ENCODE results near the gene ABLIM1. TPM values are rescaled to one million over a fixed set of nuclear protein-coding genes. Genes with fewer than 3 reads are reported as not detected.

The ABLIM1 gene
- total and polyA plus RNA-seq, 2 experiments from 2014 or later = 21.9 to 45.1 TPM

GRCh38 chr10:114576132-114576487 lies 82.0 kb downstream of the ABLIM1 start (continued):
- TF ChIP-seq REST (IDR thresholded peaks at IDR 0.05; ENCODE audit: unreplicated experiment) = no peak
- TF ChIP-seq STAT1 (IDR thresholded peaks at IDR 0.05; ENCODE audit: unreplicated experiment) = no peak

GRCh38 chr10:114575417-114576131 lies 82.5 kb downstream of the ABLIM1 start:
- DNase-seq (ENCODE audit: low spot score) = no peak
- H4K20me1 ChIP-seq (replicated peaks; ENCODE audit: insufficient read depth) = no peaks in the 10 kb centered on the region
- H3K4me3 ChIP-seq = no peak overlapping the region
- no peaks in the 10 kb centered on the region for H3K79me2 ChIP-seq (replicated peaks; ENCODE audit: insufficient read depth)
- Mint-ChIP-seq H3K4me3 (no peak overlapping the region), H3K27me3 (ENCODE audit: insufficient read depth, low read depth, poor library complexity) (peaks cover 2% of the 10 kb centered on the region), H3K4me1 (peaks cover 11% of the 10 kb centered on the region; the same call in 2 of the 3 replicates), H3K27ac (no peak overlapping the region), H3K36me3 (ENCODE audit: low read depth) (no peaks in the 10 kb centered on the region), H3K9me3 (no peaks in the 10 kb centered on the region)
- H3K36me3 ChIP-seq (ENCODE audit: insufficient read depth) = no peaks in the 10 kb centered on the region
- no peak overlapping the region for H2AFZ ChIP-seq
- no peaks in the 10 kb centered on the region for H3F3A ChIP-seq (replicated peaks; ENCODE audit: low read depth)
- H3K9me2 ChIP-seq (ENCODE audit: insufficient read depth) = no peaks in the 10 kb centered on the region
- no peaks in the 10 kb centered on the region for H3K27me3 ChIP-seq (ENCODE audit: insufficient read depth)
- no peak overlapping the region for H3K27ac ChIP-seq (ENCODE audit: low read depth)
- H3K4me1 ChIP-seq (ENCODE audit: insufficient read depth) = peaks cover 7% of the 10 kb centered on the region; the same call in 1 of the 2 replicates
- no peak overlapping the region for H3K4me2 ChIP-seq
- no peak for ATAC-seq
- TF ChIP-seq ZNF462 (CRISPR knock-in tag; IDR thresholded peaks at IDR 0.05) (no peak), EZH2 (IDR thresholded peaks at IDR 0.05; ENCODE audit: low read depth, unreplicated experiment) (no peak), CTCF (conservative IDR thresholded peaks at IDR 0.05; ENCODE audit: low read depth in 2 of 2) (no peak), STAT1 (IDR thresholded peaks at IDR 0.05; ENCODE audit: unreplicated experiment) (no peak), POLR2AphosphoS5 (IDR thresholded peaks at IDR 0.05; ENCODE audit: low read depth) (no peak), ETS1 (IDR thresholded peaks at IDR 0.05) (no peak), ZNF331 (CRISPR knock-in tag; IDR thresholded peaks at IDR 0.05; ENCODE audit: low read depth) (no peak), ZNF114 (CRISPR knock-in tag; IDR thresholded peaks at IDR 0.05) (no peak), EZH2phosphoT487 (IDR thresholded peaks at IDR 0.05; ENCODE audit: unreplicated experiment) (no peak)
